HCT116 (cell line): ENCODE measurements around the gene TRAIP. TPM values are rescaled to one million over a fixed set of nuclear protein-coding genes. Genes with fewer than 3 reads are reported as not detected.

ENCODE experiments used
- ATAC-seq: fragments of 200-7000 bp; cut with Tn5 transposase; 2 replicates; pipeline ENCODE4 v1.9.1; 2020; ENCODE audit warnings: mild to moderate bottlenecking, moderate library complexity
- BruUV-seq: library from RNA; stranded (reverse); fragments of 400-500 nt; replicated peaks from 2 replicates; lab custom pipeline; 2021; lab: Mats Ljungman, UMichigan
- CTCF ChIA-PET: fragments of 300-600 bp; sonication (Branson Sonifier 250); formaldehyde crosslinking; loops from one replicate; lab custom pipeline; 2021; ENCODE audit warnings: antibody characterized with exemption; lab: Charles Lee
- POLR2A ChIA-PET: fragments of 300-600, 350-600 bp; sonication (Branson Sonifier 250); formaldehyde crosslinking; loops from one replicate; lab custom pipeline; 2021; ENCODE audit warnings: antibody characterized with exemption; lab: Charles Lee
- RAD21 ChIA-PET, 2 experiments: fragments of 300-600 bp; sonication (Branson Sonifier 250); formaldehyde crosslinking; loops; one replicate each; lab custom pipeline; 2023; ENCODE audit warnings: low total read pairs in 2 of 2; ENCODE audit not compliant: uncharacterized antibody in 2 of 2, unreplicated experiment in 2 of 2, low non-redundant PET in 1 of 2; lab: Charles Lee
- DNase-seq: peaks from one replicate; pipeline ENCODE4 v3.0.0-alpha.2; 2010; ENCODE audit warnings: low read depth, low spot score
- H2AFZ ChIP-seq: fragments of 200-600 bp; shearing (Covaris generic), sonication (generic); 2 replicates; pipeline ENCODE4 v1.6.1; 2017; ENCODE audit warnings: low read depth, mixed run types, mixed read lengths, antibody characterized with exemption, low read length; ENCODE audit not compliant: poor library complexity, severe bottlenecking
- H3K27ac ChIP-seq: 2 replicates; pipeline ENCODE4 v1.5.1; 2012; ENCODE audit warnings: low read depth, low read length
- H3K27me3 ChIP-seq: fragments of 200-600 bp; sonication (generic); 2 replicates; pipeline ENCODE4 v1.6.1; 2016; ENCODE audit warnings: mixed run types, low read length, mixed read lengths; ENCODE audit not compliant: insufficient read depth
- H3K36me3 ChIP-seq, 2 experiments: fragments of 200-500 bp in 1 of 2; fragments of 200-600 bp in 1 of 2; sonication (Bioruptor generic) in 1 of 2; sonication (generic) in 1 of 2; 2 replicates each; pipeline versions ENCODE4 v1.5.1 to v1.6.1; 2014 to 2016; ENCODE audit warnings: low read length in 2 of 2, inconsistent platforms in 1 of 2, mixed read lengths in 1 of 2, mixed run types in 1 of 2; ENCODE audit not compliant: insufficient read depth in 2 of 2, control insufficient read depth in 1 of 2
- H3K4me1 ChIP-seq, 2 experiments: fragments of 200-600 bp in 1 of 2; sonication (generic) in 1 of 2; 2 replicates each; pipeline versions ENCODE4 v1.5.1 to v1.6.1; 2012 to 2017; ENCODE audit warnings: low read length in 2 of 2, inconsistent platforms in 1 of 2, mild to moderate bottlenecking in 1 of 2, mixed read lengths in 1 of 2, mixed run types in 1 of 2, moderate library complexity in 1 of 2; ENCODE audit not compliant: insufficient read depth in 2 of 2, control insufficient read depth in 1 of 2
- H3K4me2 ChIP-seq: fragments of 200-600 bp; sonication (generic); 2 replicates; pipeline ENCODE4 v1.6.1; 2017; ENCODE audit warnings: mixed run types, low read length, mixed read lengths
- H3K4me3 ChIP-seq, 2 experiments: fragments of 200-600 bp in 1 of 2; sonication (generic) in 1 of 2; replicated peaks in 1 of 2; 2 replicates each; pipeline ENCODE4 v1.5.1; 2011 to 2016; ENCODE audit warnings: low read length in 2 of 2, control low read depth in 1 of 2, low read depth in 1 of 2, mild to moderate bottlenecking in 1 of 2, mixed read lengths in 1 of 2, mixed run types in 1 of 2
- H3K79me2 ChIP-seq: fragments of 200-600 bp; sonication (generic); 2 replicates; pipeline ENCODE4 v1.6.1; 2017; ENCODE audit warnings: mild to moderate bottlenecking, mixed run types, low read length, moderate library complexity, mixed read lengths; ENCODE audit not compliant: insufficient read depth
- H3K9ac ChIP-seq: fragments of 200-600 bp; sonication (generic); 2 replicates; pipeline ENCODE4 v1.6.1; 2016; ENCODE audit warnings: low read length, mixed read lengths
- H3K9me2 ChIP-seq: fragments of 200-600 bp; sonication (generic), shearing (Covaris generic); 2 replicates; pipeline ENCODE4 v1.6.1; 2017; ENCODE audit warnings: mixed run types, mild to moderate bottlenecking, moderate library complexity; ENCODE audit not compliant: insufficient read depth
- H3K9me3 ChIP-seq, 2 experiments: fragments of 200-500 bp in 1 of 2; fragments of 200-600 bp in 1 of 2; sonication (Bioruptor generic) in 1 of 2; sonication (generic) in 1 of 2; 2 replicates each; pipeline ENCODE4 v1.6.1; 2014 to 2017; ENCODE audit warnings: low read length in 2 of 2, mixed read lengths in 2 of 2, inconsistent platforms in 1 of 2, low read depth in 1 of 2, mild to moderate bottlenecking in 1 of 2, mixed run types in 1 of 2, moderate library complexity in 1 of 2; ENCODE audit not compliant: control insufficient read depth in 1 of 2, insufficient read depth in 1 of 2
- H4K20me1 ChIP-seq: fragments of 200-600 bp; sonication (generic), shearing (Covaris generic); 2 replicates; pipeline ENCODE4 v1.6.1; 2017; ENCODE audit warnings: mixed run types, mild to moderate bottlenecking, moderate library complexity; ENCODE audit not compliant: insufficient read depth
- CBX3 ChIP-seq: IDR thresholded peaks from 2 replicates; pipeline ENCODE4 v1.6.1; 2012; ENCODE audit warnings: low read depth
- ELF1 ChIP-seq: IDR thresholded peaks from 2 replicates; pipeline ENCODE4 v1.6.1; 2012; ENCODE audit warnings: low read depth, borderline replicate concordance
- FOSL1 ChIP-seq: IDR thresholded peaks from 2 replicates; pipeline ENCODE4 v1.6.1; 2012; ENCODE audit warnings: low read depth
- POLR2AphosphoS5 ChIP-seq: IDR thresholded peaks from 2 replicates; pipeline ENCODE4 v1.6.1; 2011; ENCODE audit warnings: mild to moderate bottlenecking, low read depth, low read length, moderate library complexity
- REST ChIP-seq: IDR thresholded peaks from 2 replicates; pipeline ENCODE4 v1.6.1; 2012; ENCODE audit warnings: low read depth
- SIN3A ChIP-seq: IDR thresholded peaks from 2 replicates; pipeline ENCODE4 v1.6.1; 2012; ENCODE audit warnings: low read depth
- SRF ChIP-seq: IDR thresholded peaks from 2 replicates; pipeline ENCODE4 v1.6.1; 2012; ENCODE audit warnings: low read depth
- YY1 ChIP-seq: IDR thresholded peaks from 2 replicates; pipeline ENCODE4 v1.6.1; 2011; ENCODE audit warnings: low read length, low read depth, moderate library complexity, mild to moderate bottlenecking; ENCODE audit not compliant: insufficient replicate concordance; ENCODE audit errors: extremely low read depth
- ZBTB33 ChIP-seq: IDR thresholded peaks from 2 replicates; pipeline ENCODE4 v1.6.1; 2011; ENCODE audit warnings: mild to moderate bottlenecking, low read length, moderate library complexity; ENCODE audit not compliant: insufficient replicate concordance; ENCODE audit errors: extremely low read depth
- ZFX ChIP-seq: fragments of 450-650 bp; IDR thresholded peaks from 2 replicates; pipeline ENCODE4 v1.6.1; 2017
- intact Hi-C: fragments of 100-400 bp; cut with micrococcal nuclease; formaldehyde crosslinking; loops from 2 replicates; pipeline ENCODE4 v1.10.0; 2022
- total RNA-seq: library from RNA; stranded (reverse); gene quantifications from one replicate; pipeline ENCODE4 v1.2.1, GENCODE V29; 2021; ENCODE audit not compliant: unreplicated experiment

TRAIP gene
- total RNA-seq, 1 experiment from 2014 or later, result 25.5 TPM

GRCh38 chr3:49793486-49794085, 62.8 kb downstream of the TRAIP start:
- H3K27ac ChIP-seq, result no peak overlapping the region
- ChIA-PET RAD21 (no interaction called here), POLR2A (no interaction called here), CTCF (no interaction called here)
- intact Hi-C loops, result no loop called here
- peaks cover 0 to 1% of the 10 kb centered on the region in 2 experiments; a peak in 1 of 4 replicates for H3K4me1 ChIP-seq
- no peaks in the 10 kb centered on the region for H3K9me3 ChIP-seq
- DNase-seq (no peak), ATAC-seq (no peak)
- no peak for TF ChIP-seq REST
- TF ChIP-seq ELF1, result no peak
- no peak for TF ChIP-seq YY1
- TF ChIP-seq FOSL1, result no peak
- no peak for TF ChIP-seq ZFX
- TF ChIP-seq SIN3A, result no peak
- no peak for TF ChIP-seq CBX3
- TF ChIP-seq POLR2AphosphoS5, result no peak
- no peak for TF ChIP-seq ZBTB33
- TF ChIP-seq SRF, result no peak
- H4K20me1 ChIP-seq, result no peaks in the 10 kb centered on the region
- H3K4me3 ChIP-seq, result no peak overlapping the region
- no peaks in the 10 kb centered on the region for H3K36me3 ChIP-seq
- no TSS peak for BruUV-seq
- no peaks in the 10 kb centered on the region for H3K27me3 ChIP-seq
- H3K79me2 ChIP-seq, result no peaks in the 10 kb centered on the region
- H3K4me2 ChIP-seq, result no peak overlapping the region
- no peaks in the 10 kb centered on the region for H3K9me2 ChIP-seq
- no peak overlapping the region for H3K9ac ChIP-seq
- H2AFZ ChIP-seq, result no peak overlapping the region
